T-helper 2 cell treated with Interferon-gamma antibody and Interleukin-4, amounts not matched to agents 100 ng/mL and 5 ng/mL, for 36 hours (primary cell): ENCODE measurements around the gene HMG20A. TPM values are rescaled to one million over a fixed set of nuclear protein-coding genes. Genes with fewer than 3 reads are reported as not detected.

Source experiments
- total RNA-seq: library from RNA; stranded (reverse); gene quantifications from 2 replicates; pipeline ENCODE4 v1.2.3, GENCODE V29; 2022

Gene HMG20A
- total RNA-seq, 1 donor from 2014 or later, result 44.2 TPM

Other genes starting within 250 kb of the HMG20A start
- gene PEAK1, start 784 bp upstream of the HMG20A start, total RNA-seq, result 16.6 and 19.5 TPM in 2 replicates
- gene LINGO1, start 212.0 kb downstream of the HMG20A start, total RNA-seq, result not detected in 2 replicates